GM12801 (cell line): Measurements from ENCODE around the gene EPG5.

Experiments used
- CTCF ChIP-seq: IDR thresholded peaks from one replicate; pipeline ENCODE4 v1.5.1; 2011; ENCODE audit warnings: control low read depth; ENCODE audit not compliant: insufficient read length; ENCODE audit errors: extremely low read depth

The EPG5 gene

GRCh38 chr18:45976566-45976965 lies 9.4 kb upstream of the EPG5 start:
- no peak for TF ChIP-seq CTCF

- TF ChIP-seq CTCF: no peak
Measured at GRCh38 chr18:45974088-45974536, 7.0 kb upstream of the EPG5 start.

- no peak for TF ChIP-seq CTCF
Measured at GRCh38 chr18:45962866-45963265, 4.3 kb downstream of the EPG5 start.

- no peak for TF ChIP-seq CTCF
Measured at GRCh38 chr18:45962461-45962860, 4.7 kb downstream of the EPG5 start.

- no peak for TF ChIP-seq CTCF
Measured at GRCh38 chr18:45958730-45959129, 8.4 kb downstream of the EPG5 start.

GRCh38 chr18:45958027-45958426 lies 9.1 kb downstream of the EPG5 start:
- no peak for TF ChIP-seq CTCF

- TF ChIP-seq CTCF: no peak
Measured at GRCh38 chr18:45957100-45957499, 10.0 kb downstream of the EPG5 start.
